H1 (cell line): ENCODE results near the gene NEU2. TPM values are rescaled to one million over a fixed set of nuclear protein-coding genes. Genes with fewer than 3 reads are reported as not detected.

Source experiments
- CTCF ChIA-PET: fragments of 300-600 bp; sonication (Branson Sonifier 250); formaldehyde crosslinking; loops from one replicate; lab custom pipeline; 2021; ENCODE audit not compliant: partially characterized antibody; lab: Charles Lee
- POLR2A ChIA-PET: fragments of 300-600 bp; sonication (Branson Sonifier 250); formaldehyde crosslinking; loops from one replicate; lab custom pipeline; 2021; ENCODE audit warnings: inconsistent platforms; ENCODE audit not compliant: partially characterized antibody; lab: Charles Lee
- DNase-seq, 2 experiments: peaks; one replicate each; pipeline versions ENCODE4 v3.0.0 to v3.0.0-alpha.2; 2010 to 2022; ENCODE audit warnings: low spot score in 2 of 2, low read depth in 1 of 2, mixed read lengths in 1 of 2
- FAIRE-seq: peaks from 2 replicates; lab custom pipeline; 2011; peaks lifted over from hg19 to GRCh38; lab: Jason Lieb, UNC
- H2AFZ ChIP-seq: 2 replicates; pipeline ENCODE4 v1.8.1; 2012; ENCODE audit warnings: low read length, inconsistent platforms
- H2AK5ac ChIP-seq: 2 replicates; pipeline ENCODE4 v1.6.1; 2013; ENCODE audit warnings: low read depth, low read length
- H2BK120ac ChIP-seq: replicated peaks from 2 replicates; pipeline ENCODE3; 2013; ENCODE audit warnings: low read depth, low read length, inconsistent platforms
- H2BK12ac ChIP-seq: 2 replicates; pipeline ENCODE4 v1.6.1; 2013; ENCODE audit warnings: low read depth, low read length
- H2BK15ac ChIP-seq: 2 replicates; pipeline ENCODE4 v1.6.1; 2013; ENCODE audit warnings: low read length
- H2BK20ac ChIP-seq: 2 replicates; pipeline ENCODE4 v1.6.1; 2013; ENCODE audit warnings: low read length
- H2BK5ac ChIP-seq: 2 replicates; pipeline ENCODE4 v1.6.1; 2013; ENCODE audit warnings: low read depth, low read length
- H3K14ac ChIP-seq: 2 replicates; pipeline ENCODE4 v1.6.1; 2013; ENCODE audit warnings: inconsistent platforms; ENCODE audit not compliant: insufficient read length
- H3K18ac ChIP-seq: 2 replicates; pipeline ENCODE4 v1.6.1; 2013; ENCODE audit warnings: low read length; ENCODE audit errors: extremely low read depth
- H3K23ac ChIP-seq: 2 replicates; pipeline ENCODE4 v1.6.1; 2013; ENCODE audit warnings: inconsistent platforms; ENCODE audit not compliant: insufficient read length
- H3K23me2 ChIP-seq: 2 replicates; pipeline ENCODE4 v1.6.1; 2013; ENCODE audit warnings: low read depth, low read length
- H3K27ac ChIP-seq: 2 replicates; pipeline ENCODE4 v1.6.1; 2011; ENCODE audit warnings: low read depth, low read length, inconsistent platforms
- H3K27me3 ChIP-seq, 4 experiments: replicated peaks in 1 of 4; 1 replicate in 1 of 4; 2 replicates in 3 of 4; pipeline versions ENCODE4 v1.6.1 to v1.8.1; 2011 to 2013; ENCODE audit warnings: low read length in 3 of 4, mild to moderate bottlenecking in 3 of 4, inconsistent platforms in 2 of 4, mixed read lengths in 2 of 4, moderate library complexity in 1 of 4; ENCODE audit not compliant: control insufficient read depth in 3 of 4, insufficient read depth in 3 of 4; ENCODE audit errors: extremely low read depth in 1 of 4
- H3K36me3 ChIP-seq, 4 experiments: 2 replicates each; pipeline versions ENCODE4 v1.6.1 to v1.8.1; 2011 to 2013; ENCODE audit warnings: mild to moderate bottlenecking in 4 of 4, low read length in 3 of 4, moderate library complexity in 2 of 4, control low read depth in 1 of 4, inconsistent platforms in 1 of 4; ENCODE audit not compliant: insufficient read depth in 4 of 4, control insufficient read depth in 2 of 4
- H3K4ac ChIP-seq: replicated peaks from 2 replicates; pipeline ENCODE3; 2013; ENCODE audit warnings: low read length, low read depth, mixed read lengths, inconsistent platforms; ENCODE audit not compliant: insufficient read length
- H3K4me1 ChIP-seq, 4 experiments: replicated peaks in 1 of 4; 1 replicate in 1 of 4; 2 replicates in 3 of 4; pipeline versions ENCODE4 v1.6.1 to v1.8.1; 2011 to 2013; ENCODE audit warnings: low read length in 3 of 4, inconsistent platforms in 2 of 4, mixed read lengths in 1 of 4; ENCODE audit not compliant: insufficient read depth in 4 of 4, control insufficient read depth in 3 of 4
- H3K4me2 ChIP-seq, 2 experiments: 2 replicates each; pipeline versions ENCODE4 v1.6.1 to v1.8.1; 2011 to 2013; ENCODE audit warnings: low read depth in 2 of 2, low read length in 2 of 2, control low read depth in 1 of 2, inconsistent platforms in 1 of 2, mild to moderate bottlenecking in 1 of 2; ENCODE audit not compliant: insufficient read depth in 1 of 2
- H3K4me3 ChIP-seq, 4 experiments: fragments of 200-600, 300-600 bp in 1 of 4; sonication (generic), shearing (Covaris generic), sonication (Bioruptor Twin) in 1 of 4; 2 replicates each; pipeline versions ENCODE4 v1.5.1 to v1.8.1; 2011 to 2016; ENCODE audit warnings: low read length in 4 of 4, low read depth in 3 of 4, control low read depth in 2 of 4, inconsistent platforms in 2 of 4, mild to moderate bottlenecking in 2 of 4, mixed read lengths in 1 of 4, moderate library complexity in 1 of 4; ENCODE audit not compliant: insufficient read depth in 2 of 4; ENCODE audit errors: extremely low read depth in 1 of 4
- H3K56ac ChIP-seq: replicated peaks from 2 replicates; pipeline ENCODE3; 2013; ENCODE audit warnings: low read depth, mild to moderate bottlenecking, mixed read lengths, low read length, inconsistent platforms; ENCODE audit not compliant: insufficient read length
- H3K79me1 ChIP-seq: 2 replicates; pipeline ENCODE4 v1.6.1; 2013; ENCODE audit warnings: low read depth, low read length, control low read depth
- H3K79me2 ChIP-seq, 2 experiments: 2 replicates each; pipeline versions ENCODE4 v1.6.1 to v1.8.1; 2012 to 2013; ENCODE audit warnings: low read length in 2 of 2, mild to moderate bottlenecking in 2 of 2, inconsistent platforms in 1 of 2; ENCODE audit not compliant: insufficient read depth in 2 of 2, control insufficient read depth in 1 of 2
- H3K9ac ChIP-seq, 4 experiments: replicated peaks in 1 of 4; 1 replicate in 1 of 4; 2 replicates in 3 of 4; pipeline versions ENCODE4 v1.6.1 to v1.8.1; 2011 to 2013; ENCODE audit warnings: low read depth in 3 of 4, low read length in 3 of 4, control low read depth in 2 of 4, mild to moderate bottlenecking in 2 of 4, moderate library complexity in 2 of 4, inconsistent platforms in 1 of 4; ENCODE audit errors: extremely low read depth in 1 of 4
- H3K9me3 ChIP-seq, 2 experiments: 2 replicates each; pipeline versions ENCODE4 v1.6.1 to v1.8.1; 2012 to 2013; ENCODE audit warnings: mild to moderate bottlenecking in 2 of 2, moderate library complexity in 2 of 2, control low read depth in 1 of 2, inconsistent platforms in 1 of 2, low read depth in 1 of 2, low read length in 1 of 2, mixed read lengths in 1 of 2; ENCODE audit not compliant: insufficient read depth in 2 of 2
- H4K20me1 ChIP-seq, 2 experiments: replicated peaks in 1 of 2; 2 replicates each; pipeline versions ENCODE3 to v1.8.1; 2011 to 2013; ENCODE audit warnings: inconsistent platforms in 2 of 2, low read length in 2 of 2, mild to moderate bottlenecking in 1 of 2; ENCODE audit not compliant: insufficient read depth in 2 of 2, control insufficient read depth in 1 of 2
- H4K5ac ChIP-seq: 2 replicates; pipeline ENCODE4 v1.6.1; 2013; ENCODE audit warnings: low read length, low read depth, mixed read lengths, inconsistent platforms; ENCODE audit not compliant: insufficient read length
- H4K8ac ChIP-seq: 2 replicates; pipeline ENCODE4 v1.8.0; 2013; ENCODE audit warnings: mild to moderate bottlenecking, moderate library complexity, low read length, inconsistent platforms; ENCODE audit not compliant: insufficient read depth; ENCODE audit errors: extremely low read depth
- H4K91ac ChIP-seq: replicated peaks from 2 replicates; pipeline ENCODE3; 2013; ENCODE audit warnings: low read length, mixed read lengths, inconsistent platforms; ENCODE audit not compliant: insufficient read length
- CEBPB ChIP-seq: IDR thresholded peaks from 2 replicates; pipeline ENCODE4 v1.6.1; 2012; ENCODE audit warnings: low read depth, low read length
- JUN ChIP-seq: IDR thresholded peaks from 2 replicates; pipeline ENCODE4 v1.6.1; 2011; ENCODE audit warnings: low read depth, mild to moderate bottlenecking, improper control_type of control experiment, low read length
- KDM4A ChIP-seq: IDR thresholded peaks from one replicate; pipeline ENCODE4 v1.7.1; 2012; ENCODE audit warnings: low read depth, mild to moderate bottlenecking, moderate library complexity, low read length, inconsistent platforms; ENCODE audit not compliant: severe bottlenecking
- NRF1 ChIP-seq: IDR thresholded peaks from 2 replicates; pipeline ENCODE4 v1.6.1; 2011; ENCODE audit warnings: mild to moderate bottlenecking, low read depth, low read length, improper control_type of control experiment
- YY1 ChIP-seq: IDR thresholded peaks from 2 replicates; pipeline ENCODE4 v1.6.1; 2011; ENCODE audit warnings: low read depth, mild to moderate bottlenecking, low read length
- ZNF274 ChIP-seq: IDR thresholded peaks from 2 replicates; pipeline ENCODE4 v1.7.0; 2012; ENCODE audit warnings: low read length, borderline replicate concordance; ENCODE audit errors: extremely low read depth
- WGBS, 2 experiments: shearing (Covaris generic) in 1 of 2; methylation state at CpG; one replicate each; pipeline versions ENCODE4 v1.1.6 to v1.1.7; 2013 to 2015; ENCODE audit warnings: low lambda C conversion rate in 2 of 2, mixed read lengths in 2 of 2, inconsistent platforms in 1 of 2, low coverage in 1 of 2, missing lambda C conversion rate in 1 of 2; ENCODE audit not compliant: insufficient replicate concordance in 2 of 2, insufficient coverage in 1 of 2, insufficient read length in 1 of 2; ENCODE audit errors: extremely low coverage in 1 of 2, missing lambda C conversion rate in 1 of 2; 5-methylcytosine and 5-hydroxymethylcytosine counted together
- long read RNA-seq, 2 experiments: library from RNA in 1 of 2; library from capped mRNA in 1 of 2; stranded (forward); transcript quantifications; one replicate each; pipeline ENCODE4 v2.0.0, GENCODE V29; 2021; ENCODE audit warnings: inconsistent platforms in 1 of 2
- polyA minus RNA-seq, 3 experiments: library from RNA; depleted of rRNA, polyadenylated mRNA; stranded (reverse); fragments of >200 nt; gene quantifications; 1 replicate in 2 of 3; 2 replicates in 1 of 3; pipeline ENCODE4 v1.2.3, GENCODE V29; 2011
- polyA plus RNA-seq, 7 experiments: library from polyadenylated mRNA; depleted of rRNA in 3 of 7; stranded (reverse) in 5 of 7; unstranded in 2 of 7; fragments of >200 nt in 5 of 7; fragments of 200-250 nt in 2 of 7; gene quantifications; 1 replicate in 5 of 7; 2 replicates in 1 of 7; 4 replicates in 1 of 7; pipeline versions ENCODE4 v1.2.1 to v1.2.3, GENCODE V29; 2011 to 2013; ENCODE audit warnings: missing spikeins in 2 of 7, mixed read lengths in 2 of 7
- total RNA-seq: library from RNA; stranded (reverse); fragmentation: NEBNext Ultra II Directional; extraction: Animal tissue kit (Norgen Biotek cat#: 25700); gene quantifications from 2 replicates; pipeline ENCODE4 v1.2.1, GENCODE V29; 2021

NEU2 gene
- total RNA-seq: not detected in 2 replicates
- 0.12 TPM in 1 of 2 replicates, not detected in the other for polyA plus RNA-seq (2011; rRNA removed)
- not detected for polyA plus RNA-seq (2011; cell fraction: cytosol; rRNA removed)
- polyA plus RNA-seq (2011; cell fraction: nucleus; rRNA removed): not detected
- not detected in 4 replicates for polyA plus RNA-seq (2012, experiment 1 of 2)
- polyA plus RNA-seq (2012, experiment 2 of 2): not detected
- polyA plus RNA-seq (2013, experiment 1 of 2): not detected
- polyA plus RNA-seq (2013, experiment 2 of 2): not detected
- not detected in 2 replicates for polyA minus RNA-seq (2011; rRNA and poly(A)+ RNA removed)
- polyA minus RNA-seq (2011; cell fraction: cytosol; rRNA and poly(A)+ RNA removed): not detected
- polyA minus RNA-seq (2011; cell fraction: nucleus; rRNA and poly(A)+ RNA removed): not detected
- long read RNA-seq, experiment 1: 0 reads
- long read RNA-seq, experiment 2: 0 reads

DNA sequence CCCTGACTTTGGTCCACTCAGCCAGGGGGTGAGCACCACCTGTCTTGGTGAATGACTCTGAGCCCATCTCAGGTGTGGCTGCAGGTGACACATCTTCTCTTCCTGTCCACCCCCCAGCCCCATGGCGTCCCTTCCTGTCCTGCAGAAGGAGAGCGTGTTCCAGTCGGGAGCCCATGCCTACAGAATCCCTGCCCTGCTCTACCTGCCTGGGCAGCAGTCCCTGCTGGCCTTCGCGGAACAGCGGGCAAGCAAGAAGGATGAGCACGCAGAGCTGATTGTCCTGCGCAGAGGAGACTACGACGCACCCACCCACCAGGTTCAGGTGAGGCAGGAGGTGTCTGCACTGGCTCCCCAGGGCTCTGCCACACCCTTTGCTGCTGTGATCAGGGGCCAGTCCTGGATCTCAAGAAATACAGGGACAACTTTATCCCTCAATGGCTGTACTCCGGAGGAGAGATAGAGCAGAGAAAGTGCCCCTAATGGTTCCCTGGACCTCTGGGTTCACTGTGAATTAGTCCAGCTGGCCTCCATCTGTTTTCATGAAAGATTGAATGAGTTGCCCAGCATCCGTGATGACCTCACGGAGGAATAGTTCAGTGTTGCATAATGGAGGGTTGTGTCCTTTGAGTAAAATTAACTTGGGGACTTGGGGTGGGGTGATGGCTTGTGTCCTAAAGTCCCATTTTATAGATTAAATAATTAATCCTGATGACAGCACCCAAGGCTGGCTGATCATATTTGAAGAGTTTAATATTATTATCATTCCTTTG lies at the start of gene NEU2:
Gene NEU2 (plus strand): TSS at position 122 of the 770 bp plus-strand sequence. CDS start 0 bp downstream, at position 122.
- Histone ChIP-seq H3K79me2 (no peaks in the 10 kb centered on the region), H3K4me3 (no peak within 1 kb of the TSS), H3K18ac (peak within 1 kb of the TSS; percentile 43; the same call in 1 of the 2 replicates), H3K23me2 (peaks cover 8% of the 10 kb centered on the region), H3K14ac (no peak within 1 kb of the TSS), H2BK20ac (no peak within 1 kb of the TSS), H3K36me3 (no peaks in the 10 kb centered on the region), H3K4ac (no peak within 1 kb of the TSS), H3K79me1 (peaks cover 2% of the 10 kb centered on the region; the same call in 1 of the 2 replicates), H2BK120ac (no peak within 1 kb of the TSS), H4K5ac (no peak within 1 kb of the TSS), H3K4me2 (no peak within 1 kb of the TSS), H4K20me1 (peaks cover 0 to 4% of the 10 kb centered on the region in 2 experiments), H4K8ac (peak within 1 kb of the TSS; percentile 76), H2BK12ac (0 out of 2 replicates have a peak within 1 kb of the TSS, but pooled peaks have one; percentile 52), H2AFZ (peak within 1 kb of the TSS; percentile 49; the same call in 1 of the 2 replicates), H3K27me3 (no peaks in the 10 kb centered on the region), H2BK15ac (no peak within 1 kb of the TSS), H3K27ac (no peak within 1 kb of the TSS), H3K9me3 (peaks cover 0 to 8% of the 10 kb centered on the region in 2 experiments; a peak in 2 of 4 replicates), H3K9ac (no peak within 1 kb of the TSS), H4K91ac (no peak within 1 kb of the TSS), H3K4me1 (peaks cover 0 to 6% (median 0%) of the 10 kb centered on the region in 4 experiments; a peak in 1 of 7 replicates), H2BK5ac (no peak within 1 kb of the TSS), H2AK5ac (no peak within 1 kb of the TSS), H3K56ac (no peak within 1 kb of the TSS), H3K23ac (no peak within 1 kb of the TSS)
- ChIA-PET POLR2A (interaction anchor here (1.7 kb wide), 1 partner anchor 19 kb away, joined by 10 read pairs; no protein-coding TSS in a partner anchor), CTCF (interaction anchor here (0.8 to 7.4 kb wide), 17 partner anchors 9 to 218 kb away, joined by 3 to 70 read pairs (median 5); partner anchors contain the start of genes ATG16L1 and INPP5D)
- TF ChIP-seq NRF1: no peak
- TF ChIP-seq ZNF274: no peak
- no peak for TF ChIP-seq CEBPB
- no peak for TF ChIP-seq YY1
- no peak for TF ChIP-seq JUN
- no peak for TF ChIP-seq KDM4A
- WGBS, 2 experiments: 96% methylated on average over 9 of the region's 13 CpGs; no CpG with 5 or more reads in 1 of the 2 experiments
- DNase-seq (no peak), FAIRE-seq (no peak)
